ENCODE results near the gene RASGRF2.
A peak's percentile ranks its signal among the peaks of the same experiment; 100 is the strongest.

Gene RASGRF2

GRCh38 chr5:81205058-81205457 lies 244.9 kb downstream of the RASGRF2 start:
- DNase-seq (ENCODE audit: low read depth in 3 of 3), result no peak

GRCh38 chr5:81207009-81207408 lies 246.8 kb downstream of the RASGRF2 start:
- DNase-seq (ENCODE audit: low read depth in 3 of 3), result no peak

GRCh38 chr5:81208904-81209303 lies 248.7 kb downstream of the RASGRF2 start:
- DNase-seq (ENCODE audit: low read depth in 3 of 3), result no peak

- no peak for DNase-seq (ENCODE audit: low read depth in 3 of 3)
Observed at GRCh38 chr5:81209386-81209785, 249.2 kb downstream of the RASGRF2 start.

GRCh38 chr5:81209869-81210493 lies 249.8 kb downstream of the RASGRF2 start:
- DNase-seq (ENCODE audit: low read depth in 3 of 3), result peak in 1 of 3 donors; percentile 14

- no peak for DNase-seq (ENCODE audit: low read depth in 3 of 3)
Observed at GRCh38 chr5:81212211-81212751, 252.1 kb downstream of the RASGRF2 start.

- no peak for DNase-seq (ENCODE audit: low read depth in 3 of 3)
Observed at GRCh38 chr5:81213070-81213469, 252.9 kb downstream of the RASGRF2 start.

- DNase-seq (ENCODE audit: low read depth in 3 of 3), result no peak
Observed at GRCh38 chr5:81214848-81215247, 254.7 kb downstream of the RASGRF2 start.

- no peak for DNase-seq (ENCODE audit: low read depth in 3 of 3)
Observed at GRCh38 chr5:81216152-81216551, 256.0 kb downstream of the RASGRF2 start.

GRCh38 chr5:81219389-81219788 lies 259.2 kb downstream of the RASGRF2 start:
- no peak for DNase-seq (ENCODE audit: low read depth in 3 of 3)

- DNase-seq (ENCODE audit: low read depth in 3 of 3), result no peak
Observed at GRCh38 chr5:81222285-81222684, 262.1 kb downstream of the RASGRF2 start.

GRCh38 chr5:81225463-81225862 lies 265.3 kb downstream of the RASGRF2 start:
- no peak for DNase-seq (ENCODE audit: low read depth in 3 of 3)

- DNase-seq (ENCODE audit: low read depth in 3 of 3), result no peak
Observed at GRCh38 chr5:81226286-81226685, 266.1 kb downstream of the RASGRF2 start.

GRCh38 chr5:81226949-81227348 lies 266.8 kb downstream of the RASGRF2 start:
- DNase-seq (ENCODE audit: low read depth in 3 of 3), result no peak

GRCh38 chr5:81228084-81228483 lies 267.9 kb downstream of the RASGRF2 start:
- DNase-seq (ENCODE audit: low read depth in 3 of 3), result no peak

GRCh38 chr5:81230416-81230815 lies 270.3 kb downstream of the RASGRF2 start:
- no peak for DNase-seq (ENCODE audit: low read depth in 3 of 3)

GRCh38 chr5:81232464-81233079 lies 272.4 kb downstream of the RASGRF2 start:
- no peak for DNase-seq (ENCODE audit: low read depth in 3 of 3)

GRCh38 chr5:81233080-81233634 lies 273.0 kb downstream of the RASGRF2 start, which contains the start of gene CKMT2:
Gene CKMT2, plus strand, starts transcription at chr5:81233322. Its CDS starts 17,811 bp downstream, at chr5:81251133.
- DNase-seq (ENCODE audit: low read depth in 3 of 3), result no peak

GRCh38 chr5:81234299-81234698 lies 274.1 kb downstream of the RASGRF2 start:
- DNase-seq (ENCODE audit: low read depth in 3 of 3), result no peak

- DNase-seq (ENCODE audit: low read depth in 3 of 3), result no peak
Observed at GRCh38 chr5:81234801-81235200, 274.6 kb downstream of the RASGRF2 start.

- no peak for DNase-seq (ENCODE audit: low read depth in 3 of 3)
Observed at GRCh38 chr5:81235287-81236072, 275.3 kb downstream of the RASGRF2 start.

- no peak for DNase-seq (ENCODE audit: low read depth in 3 of 3)
Observed at GRCh38 chr5:81238460-81238859, 278.3 kb downstream of the RASGRF2 start.

All from stimulated activated CD4-positive, alpha-beta T cell treated with anti-CD3 and anti-CD28 coated beads, TNF-alpha, amount 100 ng/mL, for 48 hours (primary cell).